Measurements from ENCODE around the gene SMAGP.

Gene SMAGP

DNA sequence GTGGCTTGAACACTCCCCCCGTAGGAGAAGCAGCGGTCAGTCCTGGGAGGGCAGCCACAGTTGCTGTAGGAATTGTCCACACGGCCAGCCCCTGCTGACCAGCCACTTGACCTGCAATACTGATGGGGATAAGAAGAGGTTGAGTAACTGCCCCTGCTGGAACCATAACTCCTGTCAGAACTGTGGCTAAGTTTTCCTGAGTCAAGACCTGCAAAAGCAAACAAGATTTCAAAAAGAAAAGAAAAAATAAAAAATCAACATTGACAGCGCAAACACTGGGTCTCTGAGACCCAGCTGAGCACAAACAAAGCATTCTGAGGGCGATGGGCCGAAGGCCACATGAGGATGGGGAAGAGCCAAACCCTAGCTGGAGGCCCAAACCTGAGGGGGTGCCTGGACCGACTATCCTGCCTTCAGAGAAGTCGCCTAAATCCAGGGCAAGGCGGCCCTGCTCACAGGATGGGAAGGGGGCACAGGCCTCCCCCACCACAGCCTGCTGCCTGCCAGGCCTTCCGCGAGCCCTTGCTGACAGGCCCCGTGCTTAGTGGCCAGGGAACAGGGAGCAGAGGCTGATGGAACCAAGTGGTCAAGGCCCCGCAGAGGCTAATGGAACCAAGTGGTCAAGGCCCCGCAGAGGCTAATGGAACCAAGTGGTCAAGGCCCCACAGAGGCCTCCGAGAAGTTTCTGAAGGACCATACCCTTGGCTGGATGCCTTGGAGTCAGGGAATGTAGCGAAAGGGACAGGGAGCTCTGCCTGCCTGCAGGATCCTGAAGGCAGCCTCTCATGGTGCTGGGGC lies 71.4 kb downstream of the SMAGP start:
- Histone ChIP-seq H3K4me1 (ENCODE audit: insufficient read depth, insufficient read length) (peaks cover 3% of the 10 kb centered on the region), H3K4me3 (ENCODE audit: insufficient read length, low read depth) (no peak overlapping the region), H3K9ac (ENCODE audit: insufficient read length, low read depth) (no peak overlapping the region), H3K36me3 (ENCODE audit: insufficient read depth, insufficient read length, low read length) (peaks cover 2% of the 10 kb centered on the region), H3K27me3 (ENCODE audit: insufficient read depth, insufficient read length) (no peaks in the 10 kb centered on the region), H3K9me3 (ENCODE audit: insufficient read depth, low read length) (no peaks in the 10 kb centered on the region)
- no peak for DNase-seq (ENCODE audit: low read depth, low spot score)
- TF ChIP-seq ZNF274 (IDR thresholded peaks at IDR 0.05; ENCODE audit: low read depth, low read length) = no peak

DNA sequence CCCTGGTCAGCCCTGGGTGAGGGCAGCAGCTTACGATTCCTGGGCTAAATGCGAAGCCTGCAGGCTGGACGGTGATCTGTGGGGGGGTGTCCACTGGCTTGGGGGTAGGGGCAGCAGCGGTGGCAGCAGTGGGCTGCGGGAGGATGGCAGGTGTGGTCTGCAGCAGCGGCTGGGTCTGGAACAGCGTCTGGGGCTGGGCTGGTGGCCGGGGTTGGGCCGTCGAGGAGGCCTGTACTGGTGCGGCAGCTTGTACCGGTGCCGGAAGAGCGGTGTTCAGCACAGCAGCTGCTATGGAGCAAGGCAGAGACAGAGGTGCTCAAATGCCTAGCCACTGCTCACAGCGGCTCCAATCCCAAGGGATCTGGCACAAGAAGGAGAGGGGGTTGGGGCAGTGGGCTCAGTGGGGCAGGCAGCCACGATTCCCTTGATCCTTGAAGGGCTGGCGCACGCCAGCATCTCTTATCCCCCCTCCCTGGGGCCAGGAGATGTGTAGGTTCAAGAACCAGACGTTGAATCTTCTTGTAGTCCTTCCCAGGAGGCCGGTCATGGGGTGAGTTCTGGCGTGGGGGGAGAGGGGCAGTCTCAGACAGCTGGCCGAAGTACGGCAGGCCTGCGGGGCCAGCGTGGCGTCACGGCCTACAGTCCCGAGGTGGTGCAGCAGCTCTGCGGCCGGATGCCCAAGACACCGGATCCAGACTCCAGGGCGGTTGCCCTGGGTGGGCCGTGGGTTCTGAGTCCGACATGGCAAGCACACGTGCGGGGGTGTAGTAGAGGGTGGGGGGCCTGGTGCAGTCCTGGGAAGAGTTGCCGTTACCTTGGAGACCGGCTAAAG lies 72.3 kb downstream of the SMAGP start:
- DNase-seq (ENCODE audit: low read depth, low spot score) = no peak
- H3K4me3 ChIP-seq (ENCODE audit: insufficient read length, low read depth) = no peak overlapping the region
- peaks cover 3% of the 10 kb centered on the region for H3K4me1 ChIP-seq (ENCODE audit: insufficient read depth, insufficient read length)

DNA sequence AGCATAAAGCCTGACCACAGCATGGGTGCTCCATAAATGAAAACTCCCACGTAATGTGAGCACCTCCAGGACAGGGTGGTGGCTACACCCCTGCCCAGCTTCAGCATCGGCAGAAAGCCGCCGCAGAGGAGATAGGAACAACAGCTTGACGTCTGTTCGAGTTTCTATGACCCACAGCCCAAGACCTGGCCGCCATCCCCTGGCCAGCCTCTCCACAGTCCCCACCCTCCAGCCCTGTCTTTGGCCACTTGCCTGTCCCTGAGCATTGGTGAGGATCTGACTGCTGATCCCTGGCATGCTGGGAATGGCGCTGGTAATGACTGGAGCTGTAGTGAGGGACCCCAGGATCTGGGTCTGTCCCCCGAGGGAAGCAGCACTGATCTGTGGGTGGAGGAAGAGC lies 73.7 kb downstream of the SMAGP start:
- Histone ChIP-seq H3K9me3 (ENCODE audit: insufficient read depth, low read length) (no peaks in the 10 kb centered on the region), H3K36me3 (ENCODE audit: insufficient read depth, insufficient read length, low read length) (peaks cover 2% of the 10 kb centered on the region), H3K4me3 (ENCODE audit: insufficient read length, low read depth) (no peak overlapping the region), H3K4me1 (ENCODE audit: insufficient read depth, insufficient read length) (peaks cover 3% of the 10 kb centered on the region), H3K27me3 (ENCODE audit: insufficient read depth, insufficient read length) (no peaks in the 10 kb centered on the region), H3K9ac (ENCODE audit: insufficient read length, low read depth) (no peak overlapping the region)
- TF ChIP-seq ZNF274 (IDR thresholded peaks at IDR 0.05; ENCODE audit: low read depth, low read length) = no peak
- TF ChIP-seq SUZ12 (IDR thresholded peaks at IDR 0.05; ENCODE audit: extremely low read depth, insufficient read depth, insufficient read length) = no peak
- TF ChIP-seq YY1 (IDR thresholded peaks at IDR 0.05; ENCODE audit: insufficient read depth, insufficient read length) = no peak
- no peak for DNase-seq (ENCODE audit: low read depth, low spot score)

More for the DNA sequence above, 72.3 kb downstream of the SMAGP start:
- H3K9me3 ChIP-seq (ENCODE audit: insufficient read depth, low read length) = no peaks in the 10 kb centered on the region
- H3K36me3 ChIP-seq (ENCODE audit: insufficient read depth, insufficient read length, low read length) = peaks cover 2% of the 10 kb centered on the region
- TF ChIP-seq ZNF274 (IDR thresholded peaks at IDR 0.05; ENCODE audit: low read depth, low read length) (no peak), SUZ12 (IDR thresholded peaks at IDR 0.05; ENCODE audit: extremely low read depth, insufficient read depth, insufficient read length) (no peak), YY1 (IDR thresholded peaks at IDR 0.05; ENCODE audit: insufficient read depth, insufficient read length) (no peak)
- no peaks in the 10 kb centered on the region for H3K27me3 ChIP-seq (ENCODE audit: insufficient read depth, insufficient read length)
- no peak overlapping the region for H3K9ac ChIP-seq (ENCODE audit: insufficient read length, low read depth)

DNA sequence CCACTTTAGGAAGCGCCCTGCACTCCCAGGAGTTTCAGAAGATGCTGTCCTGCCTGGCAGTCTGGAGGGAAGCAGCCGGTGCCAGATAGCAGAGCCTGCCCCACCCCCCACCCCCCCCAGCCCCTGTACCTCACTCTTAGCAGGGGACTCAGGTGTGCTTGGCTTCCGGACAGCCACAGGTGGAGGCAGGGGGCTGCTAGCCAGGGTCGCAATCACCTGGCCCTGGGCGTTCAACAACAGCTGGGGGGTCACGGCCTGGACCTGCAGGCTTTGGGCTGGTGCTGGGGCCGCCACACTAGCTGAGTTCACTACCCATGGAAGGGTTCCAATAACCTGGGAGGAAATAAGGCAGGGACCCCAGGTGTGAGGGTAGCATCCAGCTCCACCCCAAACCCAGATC lies 74.4 kb downstream of the SMAGP start:
- H3K4me3 ChIP-seq (ENCODE audit: insufficient read length, low read depth) = no peak overlapping the region
- H3K9me3 ChIP-seq (ENCODE audit: insufficient read depth, low read length) = no peaks in the 10 kb centered on the region
- H3K36me3 ChIP-seq (ENCODE audit: insufficient read depth, insufficient read length, low read length) = peaks cover 2% of the 10 kb centered on the region
- peaks cover 3% of the 10 kb centered on the region for H3K4me1 ChIP-seq (ENCODE audit: insufficient read depth, insufficient read length)
- H3K9ac ChIP-seq (ENCODE audit: insufficient read length, low read depth) = no peak overlapping the region
- TF ChIP-seq ZNF274 (IDR thresholded peaks at IDR 0.05; ENCODE audit: low read depth, low read length) (no peak), SUZ12 (IDR thresholded peaks at IDR 0.05; ENCODE audit: extremely low read depth, insufficient read depth, insufficient read length) (no peak), YY1 (IDR thresholded peaks at IDR 0.05; ENCODE audit: insufficient read depth, insufficient read length) (no peak)
- H3K27me3 ChIP-seq (ENCODE audit: insufficient read depth, insufficient read length) = no peaks in the 10 kb centered on the region
- DNase-seq (ENCODE audit: low read depth, low spot score) = no peak

Measured in NT2/D1 (cell line).